ENCODE measurements around the gene MST1R. TPM values are rescaled to one million over a fixed set of nuclear protein-coding genes. Genes with fewer than 3 reads are reported as not detected.

The MST1R gene
- total and polyA plus RNA-seq, 9 of the 15 experiments (the other 6 are each of a cell fraction or from before 2014, with no cell fraction given): 1.3 to 10.0 (median 3.8) TPM

DNA sequence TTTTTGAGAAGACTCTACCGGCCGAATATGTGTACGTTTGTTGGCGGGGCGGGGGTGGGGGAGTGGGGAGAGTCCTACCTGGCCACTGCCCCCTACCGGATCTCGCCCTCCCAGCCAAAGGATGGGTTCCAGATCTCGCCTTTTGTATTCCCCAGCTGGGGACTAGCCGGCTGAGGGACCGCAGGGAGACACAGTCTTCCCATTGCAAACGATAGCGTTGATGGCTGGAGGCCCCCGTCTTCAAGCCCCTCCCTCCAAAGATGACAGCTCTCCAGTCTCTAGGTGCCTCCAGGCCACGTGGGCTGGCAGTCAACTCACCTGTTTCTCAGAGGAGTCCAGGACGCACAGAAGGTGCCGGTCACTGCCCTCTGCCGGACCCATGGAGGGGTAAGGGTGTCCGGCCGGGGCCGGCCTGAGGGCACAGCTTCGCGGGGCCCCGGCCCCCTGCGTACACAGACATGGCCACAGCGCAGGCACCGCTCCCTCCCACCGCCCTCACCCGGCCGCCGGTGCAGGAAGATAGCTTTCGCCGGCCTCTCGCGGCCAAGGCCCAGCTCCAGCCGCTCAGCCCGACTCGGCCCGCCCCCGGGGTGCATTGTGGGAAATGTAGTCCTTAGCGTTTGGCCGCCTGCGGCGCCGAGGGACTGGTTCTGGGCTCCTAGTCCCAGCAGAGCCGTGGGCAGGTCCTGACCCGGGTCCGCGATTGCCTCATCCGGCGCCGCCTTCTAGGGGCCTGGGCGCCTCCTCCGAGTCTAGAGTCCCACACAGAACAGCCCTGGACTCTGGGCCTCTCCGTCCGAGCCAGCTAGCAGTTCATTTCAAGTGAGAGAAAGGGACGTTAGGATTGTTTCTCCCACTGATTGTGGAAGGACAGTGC, 25.9 kb upstream of the MST1R start, which contains the start of gene MON1A (continued):
- TF ChIP-seq, protein P1, sequence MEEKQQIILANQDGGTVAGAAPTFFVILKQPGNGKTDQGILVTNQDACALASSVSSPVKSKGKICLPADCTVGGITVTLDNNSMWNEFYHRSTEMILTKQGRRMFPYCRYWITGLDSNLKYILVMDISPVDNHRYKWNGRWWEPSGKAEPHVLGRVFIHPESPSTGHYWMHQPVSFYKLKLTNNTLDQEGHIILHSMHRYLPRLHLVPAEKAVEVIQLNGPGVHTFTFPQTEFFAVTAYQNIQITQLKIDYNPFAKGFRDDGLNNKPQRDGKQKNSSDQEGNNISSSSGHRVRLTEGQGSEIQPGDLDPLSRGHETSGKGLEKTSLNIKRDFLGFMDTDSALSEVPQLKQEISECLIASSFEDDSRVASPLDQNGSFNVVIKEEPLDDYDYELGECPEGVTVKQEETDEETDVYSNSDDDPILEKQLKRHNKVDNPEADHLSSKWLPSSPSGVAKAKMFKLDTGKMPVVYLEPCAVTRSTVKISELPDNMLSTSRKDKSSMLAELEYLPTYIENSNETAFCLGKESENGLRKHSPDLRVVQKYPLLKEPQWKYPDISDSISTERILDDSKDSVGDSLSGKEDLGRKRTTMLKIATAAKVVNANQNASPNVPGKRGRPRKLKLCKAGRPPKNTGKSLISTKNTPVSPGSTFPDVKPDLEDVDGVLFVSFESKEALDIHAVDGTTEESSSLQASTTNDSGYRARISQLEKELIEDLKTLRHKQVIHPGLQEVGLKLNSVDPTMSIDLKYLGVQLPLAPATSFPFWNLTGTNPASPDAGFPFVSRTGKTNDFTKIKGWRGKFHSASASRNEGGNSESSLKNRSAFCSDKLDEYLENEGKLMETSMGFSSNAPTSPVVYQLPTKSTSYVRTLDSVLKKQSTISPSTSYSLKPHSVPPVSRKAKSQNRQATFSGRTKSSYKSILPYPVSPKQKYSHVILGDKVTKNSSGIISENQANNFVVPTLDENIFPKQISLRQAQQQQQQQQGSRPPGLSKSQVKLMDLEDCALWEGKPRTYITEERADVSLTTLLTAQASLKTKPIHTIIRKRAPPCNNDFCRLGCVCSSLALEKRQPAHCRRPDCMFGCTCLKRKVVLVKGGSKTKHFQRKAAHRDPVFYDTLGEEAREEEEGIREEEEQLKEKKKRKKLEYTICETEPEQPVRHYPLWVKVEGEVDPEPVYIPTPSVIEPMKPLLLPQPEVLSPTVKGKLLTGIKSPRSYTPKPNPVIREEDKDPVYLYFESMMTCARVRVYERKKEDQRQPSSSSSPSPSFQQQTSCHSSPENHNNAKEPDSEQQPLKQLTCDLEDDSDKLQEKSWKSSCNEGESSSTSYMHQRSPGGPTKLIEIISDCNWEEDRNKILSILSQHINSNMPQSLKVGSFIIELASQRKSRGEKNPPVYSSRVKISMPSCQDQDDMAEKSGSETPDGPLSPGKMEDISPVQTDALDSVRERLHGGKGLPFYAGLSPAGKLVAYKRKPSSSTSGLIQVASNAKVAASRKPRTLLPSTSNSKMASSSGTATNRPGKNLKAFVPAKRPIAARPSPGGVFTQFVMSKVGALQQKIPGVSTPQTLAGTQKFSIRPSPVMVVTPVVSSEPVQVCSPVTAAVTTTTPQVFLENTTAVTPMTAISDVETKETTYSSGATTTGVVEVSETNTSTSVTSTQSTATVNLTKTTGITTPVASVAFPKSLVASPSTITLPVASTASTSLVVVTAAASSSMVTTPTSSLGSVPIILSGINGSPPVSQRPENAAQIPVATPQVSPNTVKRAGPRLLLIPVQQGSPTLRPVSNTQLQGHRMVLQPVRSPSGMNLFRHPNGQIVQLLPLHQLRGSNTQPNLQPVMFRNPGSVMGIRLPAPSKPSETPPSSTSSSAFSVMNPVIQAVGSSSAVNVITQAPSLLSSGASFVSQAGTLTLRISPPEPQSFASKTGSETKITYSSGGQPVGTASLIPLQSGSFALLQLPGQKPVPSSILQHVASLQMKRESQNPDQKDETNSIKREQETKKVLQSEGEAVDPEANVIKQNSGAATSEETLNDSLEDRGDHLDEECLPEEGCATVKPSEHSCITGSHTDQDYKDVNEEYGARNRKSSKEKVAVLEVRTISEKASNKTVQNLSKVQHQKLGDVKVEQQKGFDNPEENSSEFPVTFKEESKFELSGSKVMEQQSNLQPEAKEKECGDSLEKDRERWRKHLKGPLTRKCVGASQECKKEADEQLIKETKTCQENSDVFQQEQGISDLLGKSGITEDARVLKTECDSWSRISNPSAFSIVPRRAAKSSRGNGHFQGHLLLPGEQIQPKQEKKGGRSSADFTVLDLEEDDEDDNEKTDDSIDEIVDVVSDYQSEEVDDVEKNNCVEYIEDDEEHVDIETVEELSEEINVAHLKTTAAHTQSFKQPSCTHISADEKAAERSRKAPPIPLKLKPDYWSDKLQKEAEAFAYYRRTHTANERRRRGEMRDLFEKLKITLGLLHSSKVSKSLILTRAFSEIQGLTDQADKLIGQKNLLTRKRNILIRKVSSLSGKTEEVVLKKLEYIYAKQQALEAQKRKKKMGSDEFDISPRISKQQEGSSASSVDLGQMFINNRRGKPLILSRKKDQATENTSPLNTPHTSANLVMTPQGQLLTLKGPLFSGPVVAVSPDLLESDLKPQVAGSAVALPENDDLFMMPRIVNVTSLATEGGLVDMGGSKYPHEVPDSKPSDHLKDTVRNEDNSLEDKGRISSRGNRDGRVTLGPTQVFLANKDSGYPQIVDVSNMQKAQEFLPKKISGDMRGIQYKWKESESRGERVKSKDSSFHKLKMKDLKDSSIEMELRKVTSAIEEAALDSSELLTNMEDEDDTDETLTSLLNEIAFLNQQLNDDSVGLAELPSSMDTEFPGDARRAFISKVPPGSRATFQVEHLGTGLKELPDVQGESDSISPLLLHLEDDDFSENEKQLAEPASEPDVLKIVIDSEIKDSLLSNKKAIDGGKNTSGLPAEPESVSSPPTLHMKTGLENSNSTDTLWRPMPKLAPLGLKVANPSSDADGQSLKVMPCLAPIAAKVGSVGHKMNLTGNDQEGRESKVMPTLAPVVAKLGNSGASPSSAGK (IDR thresholded peaks at IDR 0.05): peak; percentile 61; the same call in 1 of the 2 replicates
- TF ChIP-seq TAF9B (IDR thresholded peaks at IDR 0.05; ENCODE audit: partially characterized antibody) (no peak), ZNF644 (tag; IDR thresholded peaks at IDR 0.05; ENCODE audit: low read depth) (no peak), ETS1 (conservative IDR thresholded peaks at IDR 0.05; ENCODE audit: control insufficient read depth, low read depth, low read length) (peak; percentile 68; the same call in 1 of the 2 replicates)
- TF ChIP-seq, protein P2, sequence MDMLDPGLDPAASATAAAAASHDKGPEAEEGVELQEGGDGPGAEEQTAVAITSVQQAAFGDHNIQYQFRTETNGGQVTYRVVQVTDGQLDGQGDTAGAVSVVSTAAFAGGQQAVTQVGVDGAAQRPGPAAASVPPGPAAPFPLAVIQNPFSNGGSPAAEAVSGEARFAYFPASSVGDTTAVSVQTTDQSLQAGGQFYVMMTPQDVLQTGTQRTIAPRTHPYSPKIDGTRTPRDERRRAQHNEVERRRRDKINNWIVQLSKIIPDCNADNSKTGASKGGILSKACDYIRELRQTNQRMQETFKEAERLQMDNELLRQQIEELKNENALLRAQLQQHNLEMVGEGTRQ (CRISPR knock-in tag; IDR thresholded peaks at IDR 0.05): peak; percentile 75
- TF ChIP-seq, protein P3, sequence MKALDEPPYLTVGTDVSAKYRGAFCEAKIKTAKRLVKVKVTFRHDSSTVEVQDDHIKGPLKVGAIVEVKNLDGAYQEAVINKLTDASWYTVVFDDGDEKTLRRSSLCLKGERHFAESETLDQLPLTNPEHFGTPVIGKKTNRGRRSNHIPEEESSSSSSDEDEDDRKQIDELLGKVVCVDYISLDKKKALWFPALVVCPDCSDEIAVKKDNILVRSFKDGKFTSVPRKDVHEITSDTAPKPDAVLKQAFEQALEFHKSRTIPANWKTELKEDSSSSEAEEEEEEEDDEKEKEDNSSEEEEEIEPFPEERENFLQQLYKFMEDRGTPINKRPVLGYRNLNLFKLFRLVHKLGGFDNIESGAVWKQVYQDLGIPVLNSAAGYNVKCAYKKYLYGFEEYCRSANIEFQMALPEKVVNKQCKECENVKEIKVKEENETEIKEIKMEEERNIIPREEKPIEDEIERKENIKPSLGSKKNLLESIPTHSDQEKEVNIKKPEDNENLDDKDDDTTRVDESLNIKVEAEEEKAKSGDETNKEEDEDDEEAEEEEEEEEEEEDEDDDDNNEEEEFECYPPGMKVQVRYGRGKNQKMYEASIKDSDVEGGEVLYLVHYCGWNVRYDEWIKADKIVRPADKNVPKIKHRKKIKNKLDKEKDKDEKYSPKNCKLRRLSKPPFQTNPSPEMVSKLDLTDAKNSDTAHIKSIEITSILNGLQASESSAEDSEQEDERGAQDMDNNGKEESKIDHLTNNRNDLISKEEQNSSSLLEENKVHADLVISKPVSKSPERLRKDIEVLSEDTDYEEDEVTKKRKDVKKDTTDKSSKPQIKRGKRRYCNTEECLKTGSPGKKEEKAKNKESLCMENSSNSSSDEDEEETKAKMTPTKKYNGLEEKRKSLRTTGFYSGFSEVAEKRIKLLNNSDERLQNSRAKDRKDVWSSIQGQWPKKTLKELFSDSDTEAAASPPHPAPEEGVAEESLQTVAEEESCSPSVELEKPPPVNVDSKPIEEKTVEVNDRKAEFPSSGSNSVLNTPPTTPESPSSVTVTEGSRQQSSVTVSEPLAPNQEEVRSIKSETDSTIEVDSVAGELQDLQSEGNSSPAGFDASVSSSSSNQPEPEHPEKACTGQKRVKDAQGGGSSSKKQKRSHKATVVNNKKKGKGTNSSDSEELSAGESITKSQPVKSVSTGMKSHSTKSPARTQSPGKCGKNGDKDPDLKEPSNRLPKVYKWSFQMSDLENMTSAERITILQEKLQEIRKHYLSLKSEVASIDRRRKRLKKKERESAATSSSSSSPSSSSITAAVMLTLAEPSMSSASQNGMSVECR (CRISPR knock-in tag; IDR thresholded peaks at IDR 0.05): peak; percentile 93
